GM21825 (cell line): ENCODE results near the gene NLGN1.

ENCODE experiments used
- ATAC-seq: cut with Tn5 transposase; IDR thresholded peaks from one replicate; pipeline ENCODE4 v1.9.1; 2021; ENCODE audit warnings: mild to moderate bottlenecking, moderate library complexity; ENCODE audit not compliant: unreplicated experiment

Gene NLGN1

GRCh38 chr3:173630849-173631248, 233.3 kb downstream of the NLGN1 start:
- no peak for ATAC-seq

GRCh38 chr3:173632945-173633344, 235.4 kb downstream of the NLGN1 start:
- no peak for ATAC-seq

- no peak for ATAC-seq
Observed at GRCh38 chr3:173635826-173636225, 238.3 kb downstream of the NLGN1 start.

DNA sequence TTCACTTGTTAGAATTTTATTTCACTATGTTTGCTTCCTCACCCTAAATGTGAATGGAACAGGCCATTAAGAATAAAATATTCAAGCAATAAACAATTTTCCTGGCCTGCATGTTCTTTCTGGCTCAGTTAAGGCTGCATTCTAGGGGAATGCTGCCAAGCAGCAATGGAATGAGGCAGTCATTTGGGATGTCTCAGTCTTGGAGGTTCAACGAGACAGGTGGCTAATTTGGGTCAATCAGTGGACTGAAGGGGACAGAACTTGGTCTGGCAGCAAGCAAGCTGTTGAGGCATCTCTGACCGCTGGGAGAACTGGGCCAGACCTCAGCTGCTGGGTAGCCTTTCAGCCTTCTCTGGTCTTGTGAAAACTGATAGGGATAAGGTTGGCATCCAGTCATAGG, 241.6 kb downstream of the NLGN1 start:
- no peak for ATAC-seq

- no peak for ATAC-seq
Observed at GRCh38 chr3:173641696-173642095, 244.2 kb downstream of the NLGN1 start.

- ATAC-seq, result no peak
Observed at GRCh38 chr3:173644086-173645082, 246.8 kb downstream of the NLGN1 start.

DNA sequence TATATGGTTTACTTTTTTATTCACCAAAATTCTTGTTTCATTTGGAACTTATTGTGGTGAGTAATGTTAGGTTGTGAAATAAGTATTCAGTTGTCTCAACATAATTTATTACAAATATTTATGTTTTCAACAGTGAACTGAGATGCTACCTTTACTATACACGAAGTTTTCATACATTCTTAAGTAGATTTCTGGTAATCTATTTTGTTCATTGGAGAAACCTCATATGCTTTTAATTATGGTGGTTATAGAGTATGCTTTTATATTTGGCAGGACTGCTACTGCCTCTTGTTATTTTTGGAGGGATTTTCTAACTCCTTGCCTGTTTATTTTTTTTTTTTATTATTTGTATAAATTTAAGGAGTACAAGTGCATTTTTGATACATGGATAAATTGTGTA, 253.1 kb downstream of the NLGN1 start:
- no peak for ATAC-seq

DNA sequence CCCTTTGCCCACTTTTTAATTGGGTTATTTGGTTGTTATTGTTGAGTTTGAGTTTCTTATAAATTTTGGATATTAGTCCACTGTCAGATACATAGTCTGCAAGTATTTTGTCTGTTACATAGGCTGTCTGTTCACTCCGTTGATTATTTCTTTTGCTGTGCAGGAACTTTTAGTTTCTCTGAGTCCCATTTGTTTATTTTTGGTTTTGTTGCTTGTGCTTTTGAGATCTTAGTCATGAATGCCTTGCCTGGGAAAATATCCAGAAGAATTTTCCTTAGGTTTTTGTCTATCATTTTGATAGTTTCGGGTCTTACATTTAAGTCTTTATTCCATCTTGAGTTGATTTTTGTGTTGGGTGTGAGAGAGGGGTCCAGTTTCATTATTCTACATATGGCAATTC, 254.5 kb downstream of the NLGN1 start:
- no peak for ATAC-seq

GRCh38 chr3:173653781-173654180, 256.2 kb downstream of the NLGN1 start:
- no peak for ATAC-seq

GRCh38 chr3:173659972-173660371, 262.4 kb downstream of the NLGN1 start:
- ATAC-seq, result no peak

GRCh38 chr3:173660645-173661299, 263.2 kb downstream of the NLGN1 start:
- ATAC-seq, result no peak

DNA sequence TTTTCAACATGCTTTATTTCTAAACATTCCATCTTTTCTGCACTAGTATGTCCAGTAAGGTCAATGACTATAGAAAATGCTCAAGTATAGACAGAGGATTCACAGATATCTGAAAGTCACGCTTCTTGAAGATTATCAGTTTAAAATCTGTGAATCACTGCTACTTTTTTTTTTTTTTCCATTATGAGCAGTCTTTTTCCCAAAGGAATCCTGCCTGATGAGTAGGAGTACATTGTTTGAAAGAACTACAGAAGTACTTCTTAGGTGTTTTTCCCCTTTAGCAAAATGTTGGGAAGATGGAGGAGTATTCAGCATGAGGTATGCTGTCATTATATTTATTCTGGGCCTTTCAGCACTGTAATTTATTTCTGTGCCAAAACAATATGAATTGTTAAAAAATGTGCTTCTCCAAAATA, 266.2 kb downstream of the NLGN1 start:
- no peak for ATAC-seq

GRCh38 chr3:173676094-173676493, 278.6 kb downstream of the NLGN1 start:
- no peak for ATAC-seq

DNA sequence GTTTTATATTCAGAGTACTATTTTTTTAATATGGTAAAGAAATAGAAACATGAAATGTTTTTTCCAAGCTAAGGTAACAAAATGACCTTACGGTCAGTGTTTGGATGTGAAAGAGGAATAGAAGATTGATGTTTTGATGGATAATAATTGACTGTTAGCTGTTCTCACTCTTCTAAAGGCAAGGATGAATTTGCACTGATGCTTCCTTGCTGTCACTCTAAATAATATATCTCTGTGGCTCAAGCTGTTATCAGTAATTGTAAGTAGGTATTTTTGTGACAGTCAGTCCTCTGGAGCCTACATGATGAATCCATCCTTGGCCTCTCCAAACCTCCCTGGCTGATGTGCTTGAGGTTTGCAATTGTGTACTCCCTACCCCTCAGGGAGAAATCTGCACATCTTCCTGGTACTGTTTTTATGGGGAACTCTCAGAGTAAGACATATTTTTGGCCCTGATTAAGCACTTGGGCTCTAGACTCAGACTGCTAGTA, 283.7 kb downstream of the NLGN1 start:
- no peak for ATAC-seq

- no peak for ATAC-seq
Observed at GRCh38 chr3:173685456-173685855, 287.9 kb downstream of the NLGN1 start.

GRCh38 chr3:173688216-173688842, 290.8 kb downstream of the NLGN1 start:
- no peak for ATAC-seq

DNA sequence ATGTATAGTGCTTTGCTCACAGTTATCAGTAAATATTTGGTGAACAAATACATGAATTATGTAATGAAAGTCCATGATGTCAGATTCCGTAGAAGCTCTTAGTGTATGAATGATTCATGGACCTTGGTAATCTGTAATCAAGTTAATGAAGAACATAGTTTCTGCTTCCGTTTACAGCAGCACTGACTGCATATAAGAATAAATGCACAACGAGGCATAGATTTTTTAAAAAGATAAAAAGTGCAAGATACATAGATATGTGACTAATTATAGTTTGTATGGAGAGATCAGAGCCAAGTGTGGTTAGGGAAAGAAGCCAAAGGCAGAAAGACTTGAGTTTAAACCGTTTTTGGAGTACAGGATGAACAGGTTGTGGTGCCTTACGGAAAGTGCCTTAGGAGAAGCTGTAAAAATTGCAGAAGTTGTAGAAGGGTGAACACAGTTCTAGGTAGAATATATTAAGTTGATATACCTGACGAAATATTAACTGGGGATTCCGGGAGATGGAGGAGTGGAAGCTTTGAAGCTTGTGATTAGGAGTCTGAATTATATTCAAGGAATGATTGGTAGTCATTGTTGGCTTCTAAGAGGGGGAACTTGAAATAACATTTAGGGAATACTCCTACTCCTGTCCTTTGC, 293.1 kb downstream of the NLGN1 start:
- ATAC-seq, result no peak

- ATAC-seq, result no peak
Observed at GRCh38 chr3:173699353-173699752, 301.8 kb downstream of the NLGN1 start.

GRCh38 chr3:173700336-173700735, 302.8 kb downstream of the NLGN1 start:
- no peak for ATAC-seq

DNA sequence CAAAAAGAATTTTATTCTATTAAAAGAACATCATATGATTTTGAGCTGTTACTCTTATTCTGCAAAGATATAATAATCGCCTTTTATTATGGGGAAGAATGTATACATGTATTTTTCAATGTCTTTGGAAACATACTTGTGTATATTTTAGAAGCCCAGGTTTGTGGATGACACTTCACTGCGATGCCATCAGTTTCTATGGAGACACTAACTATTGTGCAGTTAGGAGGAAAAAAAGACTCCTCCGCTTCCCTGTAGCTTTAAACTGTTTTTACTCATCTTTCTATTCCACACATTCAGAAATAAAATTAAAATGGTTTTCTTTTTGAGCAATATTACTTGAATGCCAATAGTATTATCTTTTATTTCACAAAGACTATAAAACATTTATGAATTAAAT, 305.0 kb downstream of the NLGN1 start:
- no peak for ATAC-seq

DNA sequence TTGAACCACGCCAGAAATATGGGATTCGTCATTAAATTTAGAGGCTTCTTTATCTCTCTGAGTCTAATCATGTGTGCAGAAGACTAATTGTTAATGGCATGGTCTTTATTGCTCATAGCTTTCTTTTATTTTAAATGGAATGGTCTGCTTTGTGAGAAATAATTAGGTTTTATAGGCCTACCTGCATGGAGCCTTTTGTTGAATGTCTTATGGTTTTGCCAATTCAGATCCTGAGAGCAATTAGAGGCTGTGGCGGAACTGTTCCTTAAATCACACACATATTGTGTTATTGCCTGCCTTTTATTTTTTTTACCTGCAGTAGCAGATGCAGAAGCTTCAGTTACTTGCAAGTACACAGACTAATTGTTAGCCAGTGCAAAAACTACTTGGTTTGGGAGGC, 306.2 kb downstream of the NLGN1 start:
- no peak for ATAC-seq
